Vagina (tissue), 2 donors: ENCODE data around the gene VRK1.

Source experiments
- POLR2A ChIP-seq, 2 donors: fragments of 450-650 bp; IDR thresholded peaks; one replicate each; pipeline ENCODE4 v1.6.1; 2017; ENCODE audit warnings: antibody characterized with exemption in 2 of 2, mild to moderate bottlenecking in 2 of 2, moderate library complexity in 2 of 2
- POLR2AphosphoS5 ChIP-seq, 2 donors: sonication (generic); formaldehyde crosslinking; IDR thresholded peaks; one replicate each; pipeline ENCODE4 v1.9.0; 2017; ENCODE audit warnings: antibody characterized with exemption in 2 of 2, mild to moderate bottlenecking in 2 of 2, low read depth in 1 of 2; ENCODE audit not compliant: insufficient read depth in 1 of 2
- TF ChIP-seq, protein P1 (sequence below), 3 experiments: fragments of 450-650 bp in 2 of 3; fragments of 200-600 bp in 1 of 3; sonication (generic) in 1 of 3; IDR thresholded peaks; one replicate each; pipeline ENCODE4 v1.5.1; 2017 to 2019; ENCODE audit warnings: antibody characterized with exemption in 3 of 3, mild to moderate bottlenecking in 2 of 3, moderate library complexity in 2 of 3

DNA sequence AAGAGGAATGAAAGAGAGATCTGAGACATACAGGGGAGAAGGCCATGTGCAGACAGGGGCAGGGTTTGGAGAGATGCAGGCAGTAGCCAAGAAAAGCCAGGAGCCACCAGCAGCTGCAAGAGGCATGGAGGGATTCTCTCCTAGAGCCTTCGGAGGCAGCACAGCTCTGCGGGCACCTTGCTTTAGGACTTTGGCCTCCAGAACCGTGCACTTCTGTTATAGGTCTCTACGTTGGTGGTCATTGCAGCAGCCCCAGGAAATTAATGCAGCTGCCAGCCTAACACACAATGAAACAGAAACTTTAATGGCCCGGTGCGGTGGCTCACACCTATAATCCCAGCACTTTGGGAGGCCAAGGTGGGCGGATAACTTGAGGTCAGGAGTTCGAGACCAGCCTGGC, 14.7 kb upstream of the VRK1 start:
- TF ChIP-seq, protein P1, sequence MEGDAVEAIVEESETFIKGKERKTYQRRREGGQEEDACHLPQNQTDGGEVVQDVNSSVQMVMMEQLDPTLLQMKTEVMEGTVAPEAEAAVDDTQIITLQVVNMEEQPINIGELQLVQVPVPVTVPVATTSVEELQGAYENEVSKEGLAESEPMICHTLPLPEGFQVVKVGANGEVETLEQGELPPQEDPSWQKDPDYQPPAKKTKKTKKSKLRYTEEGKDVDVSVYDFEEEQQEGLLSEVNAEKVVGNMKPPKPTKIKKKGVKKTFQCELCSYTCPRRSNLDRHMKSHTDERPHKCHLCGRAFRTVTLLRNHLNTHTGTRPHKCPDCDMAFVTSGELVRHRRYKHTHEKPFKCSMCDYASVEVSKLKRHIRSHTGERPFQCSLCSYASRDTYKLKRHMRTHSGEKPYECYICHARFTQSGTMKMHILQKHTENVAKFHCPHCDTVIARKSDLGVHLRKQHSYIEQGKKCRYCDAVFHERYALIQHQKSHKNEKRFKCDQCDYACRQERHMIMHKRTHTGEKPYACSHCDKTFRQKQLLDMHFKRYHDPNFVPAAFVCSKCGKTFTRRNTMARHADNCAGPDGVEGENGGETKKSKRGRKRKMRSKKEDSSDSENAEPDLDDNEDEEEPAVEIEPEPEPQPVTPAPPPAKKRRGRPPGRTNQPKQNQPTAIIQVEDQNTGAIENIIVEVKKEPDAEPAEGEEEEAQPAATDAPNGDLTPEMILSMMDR (IDR thresholded peaks at IDR 0.05), result no peak
- no peak for TF ChIP-seq POLR2A (IDR thresholded peaks at IDR 0.05)
- no peak for TF ChIP-seq POLR2AphosphoS5 (IDR thresholded peaks at IDR 0.05; ENCODE audit: insufficient read depth in 1 of 2, low read depth in 1 of 2)
